GM19351 (cell line): Measurements from ENCODE around the gene PKD1L1.
"Not testable (repeated sequence)": the region's sequence is repeated elsewhere in the genome, so short reads cannot be mapped to it uniquely, and the experiment has no call there.

ENCODE experiments used
- ATAC-seq: cut with Tn5 transposase; IDR thresholded peaks from one replicate; pipeline ENCODE4 v1.9.1; 2021; ENCODE audit warnings: mild to moderate bottlenecking, moderate library complexity; ENCODE audit not compliant: unreplicated experiment

Gene PKD1L1

GRCh38 chr7:47803846-47804245 lies 144.4 kb downstream of the PKD1L1 start:
- ATAC-seq, result no peak

GRCh38 chr7:47803025-47803424 lies 145.2 kb downstream of the PKD1L1 start:
- no peak for ATAC-seq

- no peak for ATAC-seq
These were observed 146.8 kb downstream of the PKD1L1 start for GRCh38 chr7:47801423-47801822.

- no peak for ATAC-seq
These were observed 148.7 kb downstream of the PKD1L1 start for GRCh38 chr7:47799524-47799923.

- ATAC-seq, result no peak
These were observed 151.9 kb downstream of the PKD1L1 start for GRCh38 chr7:47796347-47796746.

- ATAC-seq, result no peak
These were observed 152.6 kb downstream of the PKD1L1 start for GRCh38 chr7:47795631-47796030.

- not testable (repeated sequence) for ATAC-seq
These were observed 153.1 kb downstream of the PKD1L1 start for GRCh38 chr7:47795126-47795525.

- ATAC-seq, result no peak
These were observed 154.2 kb downstream of the PKD1L1 start for GRCh38 chr7:47794016-47794415.

- not testable (repeated sequence) for ATAC-seq
These were observed 155.1 kb downstream of the PKD1L1 start for GRCh38 chr7:47793186-47793585.

GRCh38 chr7:47792521-47793121 lies 155.6 kb downstream of the PKD1L1 start:
- no peak for ATAC-seq

- ATAC-seq, result no peak
These were observed 156.6 kb downstream of the PKD1L1 start for GRCh38 chr7:47791682-47792081.

- ATAC-seq, result no peak
These were observed 160.2 kb downstream of the PKD1L1 start for GRCh38 chr7:47788083-47788482.

GRCh38 chr7:47787249-47788069 lies 160.8 kb downstream of the PKD1L1 start:
- no peak for ATAC-seq

- no peak for ATAC-seq
These were observed 161.6 kb downstream of the PKD1L1 start for GRCh38 chr7:47786557-47787248.

- no peak for ATAC-seq
These were observed 162.2 kb downstream of the PKD1L1 start for GRCh38 chr7:47785923-47786556.

GRCh38 chr7:47783456-47784223 lies 164.6 kb downstream of the PKD1L1 start:
- no peak for ATAC-seq

GRCh38 chr7:47782792-47783191 lies 165.5 kb downstream of the PKD1L1 start:
- no peak for ATAC-seq

- no peak for ATAC-seq
These were observed 166.2 kb downstream of the PKD1L1 start for GRCh38 chr7:47782022-47782421.

- ATAC-seq, result no peak
These were observed 167.7 kb downstream of the PKD1L1 start for GRCh38 chr7:47780555-47780954.

GRCh38 chr7:47779341-47779771 lies 168.9 kb downstream of the PKD1L1 start:
- no peak for ATAC-seq
